NCI-H1436 treated with DMSO at 0.1 percent for 48 hours (cell line): ENCODE measurements around the gene TMEM204.

Experiments
- DNase-seq: peaks from one replicate; lab custom pipeline; 2025; lab: John Stamatoyannopoulos, UW

Gene TMEM204

GRCh38 chr16:1533443-1533951 lies at the start of gene TMEM204:
Gene TMEM204, plus strand, starts transcription at chr16:1533666. Its CDS starts 610 bp downstream, at chr16:1534276.
- no peak for DNase-seq

DNA sequence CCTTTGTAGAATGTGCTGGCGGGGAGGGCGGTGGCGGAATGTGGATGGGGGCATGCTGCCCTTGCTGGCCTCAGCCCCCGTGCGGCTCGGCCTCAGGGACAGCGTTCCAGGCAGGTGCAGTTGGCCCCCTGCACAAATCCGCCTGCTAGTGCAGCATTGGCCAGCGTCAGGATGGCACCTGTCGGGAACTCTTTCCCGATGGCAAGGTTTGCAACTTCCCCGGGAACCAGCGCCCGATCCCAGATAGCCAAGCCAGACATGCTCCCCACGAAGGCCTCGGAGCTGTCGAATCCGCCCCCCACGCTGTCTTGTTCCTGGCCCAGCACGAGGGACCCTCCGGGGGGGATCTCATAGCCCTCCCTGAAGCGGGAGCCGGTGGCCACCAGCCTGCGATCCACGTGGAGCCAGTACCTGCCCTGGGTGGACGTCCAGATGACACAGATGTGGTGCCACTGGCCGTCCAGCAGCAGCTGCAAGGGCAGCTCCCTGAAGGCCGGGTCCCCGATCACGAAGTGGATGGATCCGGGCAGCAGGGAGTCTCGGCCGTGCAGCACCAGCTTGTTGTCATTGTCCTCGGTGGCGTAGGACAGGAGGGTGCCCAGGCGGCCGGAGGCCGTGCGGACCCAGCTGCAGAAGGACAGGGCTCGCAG lies 47.5 kb upstream of the TMEM204 start:
- DNase-seq, result no peak

DNA sequence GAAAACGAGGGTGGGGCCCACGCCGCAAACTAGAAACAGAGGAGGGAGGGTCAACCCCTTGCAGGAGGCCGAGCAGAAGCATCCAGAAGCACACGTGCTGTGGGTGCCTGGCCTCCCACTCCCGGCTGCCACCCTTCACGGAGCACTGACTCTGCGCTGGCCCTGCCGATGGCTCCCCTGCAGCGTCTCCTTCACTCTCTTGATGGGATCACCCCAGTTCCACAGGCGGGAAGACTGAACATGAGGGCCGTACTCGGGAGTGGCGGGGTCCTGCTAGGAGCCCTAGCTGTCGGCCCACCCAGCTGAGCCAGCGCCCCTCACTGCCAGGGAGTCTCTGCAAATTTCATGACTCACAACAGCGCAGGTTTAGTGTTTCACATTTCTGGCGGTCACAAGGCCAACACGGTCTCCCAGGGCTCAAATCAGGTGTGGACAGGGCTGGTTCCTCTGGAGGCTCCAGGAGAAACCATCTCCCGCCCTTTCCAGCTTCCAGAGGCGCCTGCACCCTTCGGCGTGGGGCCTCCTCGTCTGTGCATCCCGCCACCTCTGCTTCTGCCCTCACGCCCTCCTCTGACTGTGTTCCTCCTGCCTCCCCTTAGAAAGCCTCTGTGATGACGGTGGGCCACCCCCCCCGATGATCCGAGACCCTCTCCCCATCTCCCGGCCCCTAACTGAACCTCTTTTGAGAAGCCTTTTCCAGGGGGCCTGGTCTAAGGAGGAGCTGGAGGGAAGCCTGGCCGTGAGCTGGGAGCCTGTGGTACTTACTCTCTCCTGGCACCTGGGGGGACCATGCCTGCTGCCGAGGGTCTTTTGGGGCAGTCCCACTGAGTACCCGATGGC lies 46.7 kb upstream of the TMEM204 start:
- DNase-seq, result no peak

DNA sequence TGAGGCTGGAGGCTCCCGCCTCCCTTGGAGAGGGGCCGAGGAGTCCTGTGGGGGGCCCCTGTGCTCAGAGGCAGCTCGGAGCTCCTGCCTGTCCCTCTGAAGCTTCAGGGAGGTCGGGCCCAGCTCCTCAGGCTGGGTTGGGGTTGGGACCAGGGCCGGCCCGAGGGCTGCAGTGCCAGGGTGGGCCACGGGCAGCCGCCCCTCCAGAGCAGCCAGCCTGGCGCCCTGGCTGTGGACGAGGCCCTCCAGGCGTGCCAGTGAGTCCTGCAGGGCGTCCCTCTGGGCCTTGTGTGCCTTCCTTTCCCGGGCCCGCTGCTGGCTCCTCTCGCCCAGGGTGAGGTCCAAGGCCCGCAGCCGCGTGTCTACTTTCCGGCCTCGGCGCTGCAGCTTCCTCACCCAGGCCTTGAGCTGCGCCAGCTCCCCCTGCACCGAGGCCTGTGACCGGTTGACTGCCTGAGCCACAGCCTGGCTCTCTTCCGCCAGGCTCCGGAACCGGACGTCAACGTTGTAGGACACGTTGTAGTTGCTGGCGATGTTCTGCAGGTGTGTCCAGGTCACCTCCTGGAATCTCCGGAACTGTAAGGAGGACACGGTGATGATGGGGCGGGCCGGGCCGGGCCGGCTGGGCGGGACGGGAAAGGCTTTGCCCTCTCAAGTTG lies 45.9 kb upstream of the TMEM204 start:
- DNase-seq, result no peak

DNA sequence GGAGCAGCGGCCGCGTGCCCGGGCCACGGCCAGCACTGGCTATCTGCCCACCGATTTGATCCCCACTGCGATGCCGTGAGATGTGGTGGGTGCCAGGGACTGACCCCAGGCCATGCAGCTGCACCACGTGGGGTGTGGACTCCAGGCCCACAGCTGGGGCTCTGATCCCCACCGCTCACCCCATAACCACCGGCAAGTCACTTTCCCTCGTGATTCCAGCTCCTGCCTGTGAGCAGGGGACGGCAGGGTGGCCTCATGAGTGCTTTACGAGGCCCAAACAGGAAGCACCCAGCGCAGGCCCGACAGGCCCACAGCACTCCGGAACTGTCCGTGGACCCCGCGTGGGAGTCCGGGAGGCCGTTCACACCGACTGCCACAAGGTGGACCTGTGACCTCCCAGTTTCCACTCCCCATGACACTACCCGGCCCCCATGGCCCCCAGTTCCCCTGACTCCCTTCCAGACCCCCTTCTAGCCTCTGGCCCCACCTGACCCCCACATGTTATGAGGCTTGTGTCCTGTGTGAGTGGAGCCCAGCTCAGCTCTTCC lies 45.3 kb upstream of the TMEM204 start:
- DNase-seq, result no peak

DNA sequence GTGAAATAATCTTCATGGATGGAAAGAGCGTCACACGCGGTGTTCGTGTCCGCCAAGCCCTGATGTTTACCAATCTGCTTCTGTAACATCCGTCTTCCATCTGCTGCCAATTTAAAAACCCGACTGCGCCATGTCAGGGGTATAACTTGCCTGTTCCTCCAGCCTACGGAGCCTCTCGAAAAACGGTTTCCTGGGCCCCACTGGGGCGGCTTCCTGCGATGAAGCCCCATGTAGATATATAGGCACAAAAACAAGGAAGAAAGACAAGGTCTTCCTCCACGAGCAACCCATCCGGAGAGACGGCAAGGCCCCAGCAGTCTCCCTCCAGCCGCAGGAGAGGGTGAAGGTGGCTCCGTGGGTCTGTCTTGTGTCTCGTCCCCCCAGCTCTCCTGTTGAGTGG lies 44.8 kb upstream of the TMEM204 start, which contains the start of gene PTX4:
Gene PTX4 (minus strand): TSS at position 326 of the 400 bp plus-strand sequence. CDS start 35 bp downstream, at position 291.
- no peak for DNase-seq

- DNase-seq, result no peak
Observed at GRCh38 chr16:1489077-1489476, 44.4 kb upstream of the TMEM204 start.

- DNase-seq, result no peak
Observed at GRCh38 chr16:1491327-1491726, 42.1 kb upstream of the TMEM204 start.

DNA sequence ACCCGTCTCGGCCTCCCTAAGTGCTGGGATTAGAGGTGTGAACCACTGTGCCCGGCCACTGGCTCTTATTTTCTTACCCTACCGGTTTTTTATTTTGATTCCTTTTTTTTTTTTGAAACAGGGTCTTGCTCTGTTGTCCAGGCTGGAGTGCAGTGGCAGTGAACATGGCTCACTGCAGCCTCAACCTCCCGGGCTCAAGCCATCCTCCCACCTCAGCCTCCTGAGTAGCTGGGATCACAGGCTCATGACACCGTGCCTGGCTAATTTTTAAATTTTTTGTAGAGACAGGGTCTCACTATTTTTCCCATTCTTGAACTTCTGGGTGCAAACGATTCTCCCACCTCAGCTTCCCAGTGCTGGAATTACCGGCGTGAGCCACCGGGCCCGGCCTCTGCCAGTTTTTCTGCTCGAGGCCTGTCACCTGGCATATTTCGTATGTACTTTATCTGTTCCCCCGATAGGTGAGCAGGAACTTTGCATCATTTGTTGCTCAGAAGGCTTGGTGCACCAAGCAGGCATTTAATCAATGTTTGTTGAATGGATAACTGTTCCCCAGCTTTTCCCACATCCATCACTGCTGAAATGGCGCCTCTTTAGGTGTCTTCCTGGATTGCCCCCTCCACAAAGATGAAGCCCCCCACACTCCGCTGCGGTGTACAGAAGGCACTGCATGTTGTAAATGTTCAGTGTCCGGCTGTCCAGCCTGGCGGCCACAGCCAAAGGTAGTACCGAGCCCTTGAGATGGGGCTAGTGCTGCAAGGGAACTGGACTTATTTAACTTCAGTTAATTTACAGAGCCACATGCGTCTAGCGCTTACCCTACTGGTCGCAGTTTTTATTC lies 41.2 kb upstream of the TMEM204 start:
- no peak for DNase-seq

GRCh38 chr16:1492923-1493745 lies 40.3 kb upstream of the TMEM204 start, which contains the start of gene TELO2:
Gene TELO2, plus strand, starts transcription at chr16:1493360. Its CDS starts 922 bp downstream, at chr16:1494282.
- no peak for DNase-seq

DNA sequence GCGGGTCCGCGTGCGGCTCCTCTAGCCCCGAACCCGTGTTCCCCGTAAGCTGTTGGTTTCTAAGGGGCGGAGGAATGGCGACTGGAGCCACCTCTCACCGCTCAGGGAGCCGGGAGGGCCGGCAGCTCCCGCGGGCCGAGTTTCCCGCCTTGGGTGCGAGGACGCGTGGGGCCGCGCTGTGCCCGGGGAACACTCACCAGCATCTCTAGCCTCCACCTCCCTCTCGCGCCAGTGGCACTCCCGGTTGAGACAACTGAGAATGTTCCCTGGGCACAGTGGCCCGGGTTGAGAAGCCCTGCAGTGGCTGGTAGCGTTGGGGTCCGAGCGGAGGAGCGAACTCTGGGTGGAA lies 39.7 kb upstream of the TMEM204 start:
- DNase-seq, result no peak

- no peak for DNase-seq
Observed at GRCh38 chr16:1494129-1494640, 39.3 kb upstream of the TMEM204 start.

GRCh38 chr16:1494711-1495110 lies 38.8 kb upstream of the TMEM204 start:
- DNase-seq, result no peak

DNA sequence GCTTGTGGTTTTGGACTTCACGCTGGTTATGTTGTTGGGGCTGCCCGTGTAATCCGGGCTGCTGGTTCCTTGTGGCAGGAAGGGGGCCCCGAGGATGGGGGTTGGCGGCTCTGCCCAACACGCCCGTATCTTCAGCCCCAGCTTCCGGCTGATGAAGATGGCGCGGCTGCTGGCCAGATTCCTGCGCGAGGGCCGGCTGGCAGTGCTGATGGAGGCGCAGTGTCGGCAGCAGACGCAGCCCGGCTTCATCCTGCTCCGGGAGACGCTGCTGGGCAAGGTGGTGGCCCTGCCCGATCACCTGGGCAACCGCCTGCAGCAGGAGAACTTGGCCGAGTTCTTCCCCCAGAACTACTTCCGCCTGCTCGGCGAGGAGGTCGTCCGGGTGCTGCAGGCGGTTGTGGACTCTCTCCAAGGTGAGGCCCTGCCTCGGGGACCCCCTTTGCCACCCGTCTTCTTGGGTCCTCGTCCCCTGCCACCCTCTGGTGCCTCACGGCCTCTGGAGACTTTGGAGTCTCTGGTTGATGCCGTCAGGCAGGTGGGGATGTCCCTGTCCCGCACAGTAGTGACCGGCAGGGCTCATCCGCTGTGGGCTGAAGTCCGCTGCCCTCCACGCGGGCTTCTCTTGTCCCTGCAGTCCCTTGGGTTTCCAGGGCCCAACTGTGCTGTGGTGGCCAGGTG lies 38.1 kb upstream of the TMEM204 start:
- no peak for DNase-seq

- no peak for DNase-seq
Observed at GRCh38 chr16:1495889-1496262, 37.6 kb upstream of the TMEM204 start.

DNA sequence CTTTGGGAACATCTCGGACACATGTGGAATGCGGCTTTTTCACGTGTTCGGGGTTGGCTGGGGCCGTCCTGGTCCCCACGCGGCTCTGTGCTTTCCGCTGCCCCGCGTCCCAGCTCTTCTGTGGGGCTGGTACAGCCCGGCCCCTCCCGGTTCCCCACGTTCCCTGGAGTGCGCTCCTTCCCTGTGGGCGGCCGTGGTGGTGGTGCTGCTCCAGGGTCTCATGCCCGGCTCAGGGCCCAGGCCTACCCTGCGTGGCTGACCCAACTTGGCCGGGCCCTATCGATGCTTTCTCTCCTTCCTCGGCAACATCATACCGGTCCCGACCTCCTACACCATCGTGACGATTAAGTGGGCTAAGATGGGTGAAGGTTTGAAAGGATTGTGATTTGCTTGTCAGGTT lies 37.0 kb upstream of the TMEM204 start:
- DNase-seq, result no peak

DNA sequence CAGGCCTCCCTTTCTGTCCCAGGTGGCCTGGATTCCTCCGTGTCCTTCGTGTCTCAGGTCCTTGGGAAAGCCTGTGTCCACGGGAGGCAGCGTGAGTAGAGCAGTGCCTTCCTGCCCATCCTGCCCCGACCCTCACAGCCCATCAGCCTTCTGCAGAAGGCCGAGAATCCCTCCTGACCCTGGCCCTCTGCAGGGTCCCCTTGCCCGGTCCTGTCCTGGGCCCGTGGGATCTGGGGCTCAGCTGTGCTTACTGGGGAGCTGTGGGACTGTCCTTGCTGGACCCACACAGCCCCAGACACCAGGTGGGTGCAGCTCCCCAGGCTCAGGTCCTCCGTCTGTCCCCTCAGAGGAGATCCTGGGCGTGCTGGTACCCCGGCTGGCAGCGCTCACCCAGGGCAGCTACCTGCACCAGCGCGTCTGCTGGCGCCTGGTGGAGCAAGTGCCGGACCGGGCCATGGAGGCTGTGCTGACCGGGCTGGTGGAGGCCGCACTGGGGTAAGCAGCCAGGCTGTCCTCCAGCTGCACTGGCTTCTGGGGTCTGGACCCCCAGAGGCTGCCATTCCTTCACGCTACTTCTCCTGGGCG lies 36.4 kb upstream of the TMEM204 start:
- no peak for DNase-seq

DNA sequence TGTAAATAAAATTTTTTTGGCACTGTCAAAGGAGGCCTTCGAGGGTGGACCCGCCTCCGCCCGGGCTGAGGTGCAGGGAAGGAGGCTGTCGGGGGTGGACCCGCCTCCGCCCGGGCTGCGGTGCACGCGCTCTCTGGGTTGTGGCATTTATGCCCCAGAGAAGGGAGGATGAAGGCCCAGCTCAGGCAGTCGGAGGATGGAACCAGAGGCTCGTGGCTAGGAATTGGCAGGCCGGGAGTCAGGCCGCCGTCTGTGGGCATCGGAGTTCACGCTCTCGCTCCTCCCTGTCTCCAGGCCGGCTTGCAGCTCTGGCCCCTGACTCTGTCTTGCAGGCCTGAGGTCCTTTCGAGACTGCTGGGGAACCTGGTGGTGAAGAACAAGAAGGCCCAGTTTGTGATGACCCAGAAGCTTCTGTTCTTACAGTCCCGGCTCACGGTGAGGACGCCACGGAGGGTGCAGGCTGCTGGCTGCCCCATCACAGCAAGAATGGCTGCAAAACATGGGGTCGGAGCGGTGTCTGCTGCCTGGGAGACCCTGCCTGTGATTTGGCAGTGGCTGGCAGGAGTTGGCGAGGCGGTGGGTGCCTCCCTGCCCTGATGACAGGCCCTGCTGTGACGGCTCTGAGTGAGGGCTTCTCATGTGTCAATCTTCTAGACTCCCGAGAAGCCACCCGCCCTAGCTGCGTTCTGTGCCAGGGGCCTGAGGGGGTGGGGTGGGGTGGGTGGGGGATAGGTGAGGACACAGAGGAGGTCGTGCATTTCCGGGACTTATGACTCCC lies 34.4 kb upstream of the TMEM204 start:
- no peak for DNase-seq
